ENCODE measurements around the gene FAM89B.
"Not testable (repeated sequence)": the region's sequence is repeated elsewhere in the genome, so short reads cannot be mapped to it uniquely, and the experiment has no call there.

Gene FAM89B

GRCh38 chr11:65558002-65558929, 14.1 kb upstream of the FAM89B start, which contains the start of gene LTBP3:
TSS of gene LTBP3 (minus strand) at chr11:65558359. CDS start at chr11:65557959, 400 bp downstream.
- no peak for DNase-seq

- DNase-seq = no peak
Measured at GRCh38 chr11:65558930-65559509, 13.3 kb upstream of the FAM89B start.

GRCh38 chr11:65559535-65559934, 12.8 kb upstream of the FAM89B start:
- no peak for DNase-seq

- DNase-seq = no peak
Measured at GRCh38 chr11:65559951-65560537, 12.3 kb upstream of the FAM89B start.

GRCh38 chr11:65560555-65561418, 11.6 kb upstream of the FAM89B start:
- no peak for DNase-seq

- DNase-seq = no peak
Measured at GRCh38 chr11:65562020-65562419, 10.3 kb upstream of the FAM89B start.

- no peak for DNase-seq
Measured at GRCh38 chr11:65562788-65563187, 9.6 kb upstream of the FAM89B start.

- DNase-seq = no peak
Measured at GRCh38 chr11:65563601-65564000, 8.7 kb upstream of the FAM89B start.

GRCh38 chr11:65564879-65565559, 7.3 kb upstream of the FAM89B start:
- not testable (repeated sequence) for DNase-seq

GRCh38 chr11:65565624-65566453, 6.5 kb upstream of the FAM89B start:
- DNase-seq = no peak

- DNase-seq = no peak
Measured at GRCh38 chr11:65569164-65569972, 3.0 kb upstream of the FAM89B start.

- DNase-seq = peak; percentile 95
Measured at GRCh38 chr11:65569973-65570918, 2.1 kb upstream of the FAM89B start, which contains the start of gene ZNRD2. TSS of gene ZNRD2 (plus strand) at chr11:65570477. CDS start at chr11:65570492, 15 bp downstream.

- DNase-seq = no peak
Measured at GRCh38 chr11:65571420-65571819, 918 bp upstream of the FAM89B start.

GRCh38 chr11:65571940-65572339, 398 bp upstream of the FAM89B start:
- no peak for DNase-seq

- DNase-seq = no peak
Measured at GRCh38 chr11:65573391-65574079, 1.2 kb downstream of the FAM89B start.

- DNase-seq = peak; percentile 71
Measured at GRCh38 chr11:65574109-65574810, 1.9 kb downstream of the FAM89B start.

- no peak for DNase-seq
Measured at GRCh38 chr11:65574811-65575567, 2.7 kb downstream of the FAM89B start.

Measured in activated T-cell treated with anti-CD3 and anti-CD28 coated beads for 4 hours (primary cell).